GM21367 (cell line): ENCODE data around the gene IGSF8.
"Not testable (repeated sequence)": the region's sequence is repeated elsewhere in the genome, so short reads cannot be mapped to it uniquely, and the experiment has no call there.

Experiments used
- ATAC-seq: cut with Tn5 transposase; IDR thresholded peaks from one replicate; pipeline ENCODE4 v1.9.1; 2021; ENCODE audit not compliant: unreplicated experiment

Gene IGSF8

GRCh38 chr1:160127865-160128523 is 29.6 kb upstream of the IGSF8 start:
- ATAC-seq, result no peak

DNA sequence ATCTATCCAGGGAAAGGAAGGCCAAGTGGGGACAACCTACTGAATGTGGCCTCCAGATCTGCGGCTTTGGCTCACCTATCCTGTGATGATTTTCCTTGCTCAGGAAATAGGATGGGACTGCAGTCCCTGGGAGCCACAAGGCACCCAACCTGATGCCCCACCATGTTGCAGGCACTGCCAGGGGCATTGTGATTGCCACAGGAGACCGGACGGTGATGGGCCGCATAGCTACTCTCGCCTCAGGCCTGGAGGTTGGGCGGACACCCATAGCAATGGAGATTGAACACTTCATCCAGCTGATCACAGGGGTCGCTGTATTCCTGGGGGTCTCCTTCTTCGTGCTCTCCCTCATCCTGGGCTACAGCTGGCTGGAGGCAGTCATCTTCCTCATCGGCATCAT is 29.0 kb upstream of the IGSF8 start:
- no peak for ATAC-seq

GRCh38 chr1:160126342-160126741 is 27.9 kb upstream of the IGSF8 start:
- not testable (repeated sequence) for ATAC-seq

DNA sequence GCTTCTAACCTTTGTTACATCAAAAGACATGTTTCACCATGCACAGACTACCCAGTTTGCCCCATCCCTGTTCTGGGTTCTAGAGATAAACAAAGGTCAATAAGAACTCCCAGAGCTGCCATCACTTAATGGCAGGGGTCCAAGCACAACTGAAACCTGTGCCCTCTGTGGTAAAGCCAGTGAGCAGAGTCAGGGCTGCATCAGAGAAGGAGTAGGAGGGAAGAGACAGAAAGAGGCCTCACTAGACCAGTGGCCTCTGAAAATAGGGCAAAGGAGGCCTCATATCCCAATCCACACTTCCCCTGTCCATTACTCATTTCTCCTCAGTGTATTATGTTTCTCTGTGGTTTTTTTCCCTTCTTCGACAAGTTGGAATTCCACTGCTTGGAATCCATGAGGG is 27.3 kb upstream of the IGSF8 start:
- ATAC-seq, result no peak

DNA sequence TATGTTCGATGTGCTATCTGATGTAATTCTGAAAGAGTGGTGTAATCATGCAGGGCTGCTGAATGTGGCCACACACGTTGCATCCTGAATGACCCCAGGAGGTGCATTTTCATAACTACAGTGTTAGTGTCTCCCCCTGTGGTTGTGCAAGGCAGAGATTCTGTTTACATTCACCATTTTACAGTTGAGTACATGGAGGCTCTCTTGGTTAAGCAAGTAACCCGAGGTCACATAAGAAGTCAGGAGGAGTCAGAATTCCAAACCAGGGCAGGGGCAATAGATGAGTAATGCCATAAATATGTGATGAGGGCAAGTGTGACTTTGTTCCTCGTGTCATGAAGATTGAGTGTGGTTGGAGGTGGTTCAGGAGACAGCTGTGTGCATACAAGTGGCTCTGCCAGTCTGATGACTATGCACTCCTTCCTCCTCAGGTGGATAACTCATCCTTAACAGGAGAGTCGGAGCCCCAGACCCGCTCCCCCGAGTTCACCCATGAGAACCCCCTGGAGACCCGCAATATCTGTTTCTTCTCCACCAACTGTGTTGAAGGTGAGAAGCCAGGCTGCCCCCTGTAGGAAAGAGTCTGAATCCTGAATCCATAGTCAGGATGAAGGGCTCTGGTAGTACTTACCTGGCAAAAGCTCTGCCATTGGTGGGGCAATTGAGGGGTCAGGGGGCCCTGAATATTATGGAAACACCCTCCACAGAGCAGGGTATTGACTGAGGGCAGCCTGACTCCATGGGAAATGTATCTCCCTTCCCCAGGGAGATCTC is 26.5 kb upstream of the IGSF8 start:
- no peak for ATAC-seq

GRCh38 chr1:160123726-160124125 is 25.3 kb upstream of the IGSF8 start:
- no peak for ATAC-seq

- no peak for ATAC-seq
Measured at GRCh38 chr1:160122978-160123495, 24.6 kb upstream of the IGSF8 start.

- no peak for ATAC-seq
Measured at GRCh38 chr1:160121388-160121787, 23.0 kb upstream of the IGSF8 start.

DNA sequence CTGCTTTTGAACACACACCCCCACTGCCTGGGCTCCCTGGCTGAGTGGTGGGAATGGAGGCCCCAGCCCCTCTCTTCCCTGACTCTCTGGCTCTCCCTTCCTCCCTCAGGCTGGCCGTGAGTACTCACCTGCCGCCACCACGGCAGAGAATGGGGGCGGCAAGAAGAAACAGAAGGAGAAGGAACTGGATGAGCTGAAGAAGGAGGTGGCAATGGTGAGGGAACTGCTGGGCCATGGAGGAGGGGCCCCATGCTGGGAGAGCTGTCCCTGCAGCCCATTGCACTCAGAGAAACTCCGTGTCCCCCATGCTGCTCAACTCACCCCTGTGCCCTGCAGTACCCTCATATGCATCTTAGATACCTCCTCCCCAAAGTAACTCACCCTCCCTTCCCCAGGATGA is 22.4 kb upstream of the IGSF8 start:
- no peak for ATAC-seq

- ATAC-seq, result no peak
Measured at GRCh38 chr1:160118928-160119327, 20.5 kb upstream of the IGSF8 start.

DNA sequence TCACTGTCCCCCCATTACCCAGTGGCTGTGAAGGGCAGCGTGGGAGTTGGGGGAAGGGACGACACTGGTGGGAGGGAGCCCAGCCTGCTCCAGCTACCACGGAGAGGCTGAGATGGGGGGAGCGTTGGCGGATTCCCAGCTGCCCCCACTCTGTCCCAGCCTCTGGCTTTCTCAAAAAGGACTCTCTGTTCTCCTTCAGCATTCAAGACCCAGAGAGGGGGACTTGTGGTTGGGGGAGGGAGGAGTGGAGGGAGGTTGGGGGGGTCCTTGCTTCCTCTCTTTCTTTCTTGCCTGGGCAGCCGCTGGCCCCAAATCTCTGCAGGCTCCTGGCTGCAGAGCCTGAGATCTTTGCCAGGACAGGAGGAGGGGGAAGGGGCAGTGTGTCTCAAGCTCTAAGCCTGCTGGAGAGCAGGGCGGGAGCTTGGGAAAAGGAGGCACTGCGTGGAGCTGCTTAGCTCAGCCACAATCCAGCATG is 19.3 kb upstream of the IGSF8 start:
- ATAC-seq, result no peak

GRCh38 chr1:160117300-160117699 is 18.9 kb upstream of the IGSF8 start:
- no peak for ATAC-seq

GRCh38 chr1:160116283-160117147 is 18.1 kb upstream of the IGSF8 start:
- no peak for ATAC-seq

DNA sequence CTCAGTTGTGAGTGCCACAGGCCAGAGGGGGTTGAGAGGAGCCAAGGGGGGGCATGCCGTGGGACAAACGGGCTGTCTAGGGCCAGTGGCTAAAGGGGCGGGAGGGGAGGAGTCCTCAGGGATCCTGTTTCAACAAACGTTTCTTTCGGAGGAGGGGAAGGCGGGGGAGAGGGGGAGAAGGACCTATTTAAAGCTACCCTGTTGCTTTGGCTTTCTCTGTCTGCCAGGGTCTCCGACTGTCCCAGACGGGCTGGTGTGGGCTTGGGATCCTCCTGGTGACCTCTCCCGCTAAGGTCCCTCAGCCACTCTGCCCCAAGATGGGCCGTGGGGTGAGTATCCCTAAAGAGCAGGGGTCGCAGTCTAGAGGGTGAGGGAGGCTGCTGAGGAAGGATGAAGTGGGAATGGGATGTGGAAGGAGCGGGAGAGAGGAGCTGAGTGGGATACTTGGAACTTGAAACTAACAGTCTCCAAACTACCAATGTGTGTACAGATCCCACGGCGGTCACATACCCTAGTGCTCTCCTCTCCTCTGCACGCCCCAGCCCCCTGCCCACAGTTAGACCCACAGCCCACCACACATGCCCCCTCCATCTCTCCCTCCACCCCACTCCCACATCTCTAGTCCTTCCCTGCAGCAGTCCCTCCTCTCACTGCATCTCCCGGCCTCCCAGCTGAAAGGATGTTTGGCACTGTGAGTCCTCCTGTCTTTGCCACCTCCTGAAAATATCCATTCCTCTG is 17.3 kb upstream of the IGSF8 start, which contains the start of gene ATP1A2:
Gene ATP1A2, plus strand, starts transcription at position 215 of the 738 bp plus-strand sequence. Its CDS starts 103 bp downstream, at position 318.
- ATAC-seq, result no peak

- no peak for ATAC-seq
Measured at GRCh38 chr1:160114085-160114484, 15.7 kb upstream of the IGSF8 start.

- no peak for ATAC-seq
Measured at GRCh38 chr1:160113407-160113806, 15.0 kb upstream of the IGSF8 start.

DNA sequence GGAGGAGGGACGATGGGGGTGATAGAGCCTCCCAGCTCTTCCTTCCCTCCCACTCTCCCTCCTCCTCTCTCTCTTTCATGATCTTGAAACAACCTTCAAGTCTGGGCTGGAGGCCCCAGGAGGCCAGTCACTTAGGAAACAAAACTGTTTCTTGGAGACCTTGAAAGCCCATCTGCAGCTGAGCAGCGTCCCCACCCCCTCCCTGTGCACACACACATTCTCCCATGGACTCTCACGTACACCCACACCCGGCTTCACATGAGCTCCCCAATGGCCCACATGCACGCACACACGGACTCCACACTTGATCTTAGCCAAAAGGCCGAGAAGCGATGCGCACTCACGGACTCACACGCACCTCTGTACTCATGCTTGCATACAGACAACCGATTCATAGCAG is 13.9 kb upstream of the IGSF8 start:
- no peak for ATAC-seq

DNA sequence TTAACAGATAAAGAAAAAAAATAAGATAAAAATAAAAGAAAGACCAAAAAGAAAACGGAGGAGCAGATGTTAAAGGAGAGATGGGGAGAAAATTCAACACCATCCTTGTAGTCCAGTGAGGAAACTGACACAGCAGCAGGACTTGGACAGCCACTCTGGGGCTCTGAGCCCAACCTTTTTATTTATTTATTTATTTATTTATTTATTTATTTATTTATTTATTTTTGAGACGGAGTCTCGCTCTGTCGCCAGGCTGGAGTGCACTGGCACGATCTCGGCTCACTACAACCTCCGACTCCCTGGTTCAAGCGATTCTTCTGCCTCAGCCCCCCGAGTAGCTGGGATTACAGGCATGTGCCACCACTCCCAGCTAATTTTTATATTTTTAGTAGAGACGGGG is 13.0 kb upstream of the IGSF8 start:
- not testable (repeated sequence) for ATAC-seq

DNA sequence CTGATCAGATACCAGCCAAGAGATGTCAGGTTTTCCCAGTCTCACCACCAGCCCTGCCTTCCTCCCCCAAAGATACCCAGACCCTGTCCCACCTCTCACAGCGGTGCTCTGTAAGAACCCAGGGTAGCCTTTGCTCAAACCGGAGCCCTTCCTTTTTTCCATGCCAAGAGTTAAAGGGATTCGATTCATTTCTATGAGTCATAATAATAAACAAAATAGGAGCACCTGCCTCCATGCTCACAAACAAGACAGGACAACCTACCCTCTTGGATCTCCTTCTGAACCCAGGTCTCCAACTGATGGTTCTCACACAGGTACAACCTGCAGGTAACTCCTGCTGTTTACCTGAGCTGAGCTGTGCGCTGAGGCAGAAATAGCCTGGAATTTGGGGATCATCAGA is 11.3 kb upstream of the IGSF8 start:
- ATAC-seq, result no peak

GRCh38 chr1:160108888-160109662 is 10.7 kb upstream of the IGSF8 start:
- ATAC-seq, result no peak
